Nucleus accumbens (tissue), 56 donors: Measurements from ENCODE around the gene LLPH.
"Not testable (repeated sequence)": the region's sequence is repeated elsewhere in the genome, so short reads cannot be mapped to it uniquely, and the experiment has no call there.

Experiments used
- DNase-seq, 56 donors: peaks; one replicate each; lab custom pipeline; 2025; lab: John Stamatoyannopoulos, UW

Gene LLPH

DNA sequence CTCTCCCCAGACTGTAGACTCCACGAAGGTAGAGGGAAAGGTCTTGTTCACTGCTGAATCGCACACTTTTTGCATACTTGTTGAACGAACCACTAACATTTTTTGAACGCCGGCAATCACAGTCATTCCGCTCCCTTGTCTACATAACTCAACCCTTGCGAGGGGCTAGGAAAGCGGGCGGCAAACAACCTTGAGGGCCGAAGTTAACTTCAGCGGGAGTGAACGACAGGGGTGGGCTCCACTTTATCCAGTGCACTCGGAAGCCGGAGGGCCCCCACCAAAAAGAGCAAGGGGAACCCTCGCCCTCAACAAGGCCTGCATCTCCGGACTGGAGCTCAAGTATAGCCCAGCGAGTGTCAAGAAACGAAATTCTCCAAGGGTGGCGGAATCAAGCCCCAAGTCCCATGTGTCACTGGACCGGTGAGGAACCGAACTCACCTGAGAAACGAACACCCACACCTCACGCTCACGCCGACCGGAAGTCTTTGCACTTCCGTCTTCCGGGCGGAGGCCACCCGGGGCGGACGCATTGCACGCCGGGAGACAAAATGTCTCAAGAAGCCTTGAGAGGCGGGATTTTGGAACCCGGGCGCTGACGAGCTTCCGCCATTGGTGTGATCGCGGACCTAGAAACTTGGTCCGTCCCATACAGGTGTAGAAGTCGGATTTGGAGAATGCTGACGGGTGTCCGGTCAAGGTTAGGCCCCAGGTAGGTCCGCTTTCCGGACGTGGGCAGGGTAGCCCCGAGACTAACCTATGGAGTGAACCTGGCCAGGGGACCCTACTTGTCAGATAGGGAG is at the start of gene LLPH:
Gene LLPH (minus strand): TSS at position 484 of the 800 bp plus-strand sequence. CDS start 1,644 bp downstream, outside the sequence.
- DNase-seq, result peak in 55 of 56 donors; percentile 28 to 94 (median 76)

DNA sequence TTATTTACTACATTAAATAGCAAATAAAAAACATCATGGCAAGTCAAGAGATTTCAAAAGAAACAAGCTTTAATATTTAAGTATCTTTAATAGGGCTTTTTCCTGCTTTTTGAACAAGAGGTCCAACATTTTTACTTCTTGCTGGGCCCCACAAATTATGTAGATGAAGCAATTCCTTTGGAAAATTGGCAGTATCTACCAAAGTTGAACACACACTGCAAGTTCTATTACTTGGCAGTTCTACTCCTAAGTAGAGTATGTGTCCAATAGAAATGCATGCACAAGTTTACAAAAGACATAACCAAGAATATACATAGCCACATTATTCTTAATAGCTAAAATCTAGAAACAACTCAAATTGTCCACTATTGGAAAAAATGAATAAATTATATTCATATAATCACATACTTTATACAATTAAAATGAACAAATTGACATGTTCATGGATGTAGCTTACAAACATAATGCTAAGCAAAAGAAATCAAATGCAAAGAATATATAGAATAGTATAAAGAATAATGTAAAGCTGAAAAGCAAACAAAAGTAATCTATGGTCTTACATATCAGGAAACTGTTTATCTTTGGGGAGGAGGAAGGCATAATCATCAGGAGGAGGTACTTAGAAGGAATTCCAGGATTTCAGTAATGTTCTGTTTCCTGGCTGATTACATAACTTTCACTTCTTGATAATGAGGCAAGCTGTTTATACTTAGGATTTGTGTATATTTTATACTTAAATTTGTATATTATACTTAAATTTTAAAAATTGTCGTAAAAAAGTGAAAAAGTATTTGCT is 45.8 kb upstream of the LLPH start:
- DNase-seq, result no peak

DNA sequence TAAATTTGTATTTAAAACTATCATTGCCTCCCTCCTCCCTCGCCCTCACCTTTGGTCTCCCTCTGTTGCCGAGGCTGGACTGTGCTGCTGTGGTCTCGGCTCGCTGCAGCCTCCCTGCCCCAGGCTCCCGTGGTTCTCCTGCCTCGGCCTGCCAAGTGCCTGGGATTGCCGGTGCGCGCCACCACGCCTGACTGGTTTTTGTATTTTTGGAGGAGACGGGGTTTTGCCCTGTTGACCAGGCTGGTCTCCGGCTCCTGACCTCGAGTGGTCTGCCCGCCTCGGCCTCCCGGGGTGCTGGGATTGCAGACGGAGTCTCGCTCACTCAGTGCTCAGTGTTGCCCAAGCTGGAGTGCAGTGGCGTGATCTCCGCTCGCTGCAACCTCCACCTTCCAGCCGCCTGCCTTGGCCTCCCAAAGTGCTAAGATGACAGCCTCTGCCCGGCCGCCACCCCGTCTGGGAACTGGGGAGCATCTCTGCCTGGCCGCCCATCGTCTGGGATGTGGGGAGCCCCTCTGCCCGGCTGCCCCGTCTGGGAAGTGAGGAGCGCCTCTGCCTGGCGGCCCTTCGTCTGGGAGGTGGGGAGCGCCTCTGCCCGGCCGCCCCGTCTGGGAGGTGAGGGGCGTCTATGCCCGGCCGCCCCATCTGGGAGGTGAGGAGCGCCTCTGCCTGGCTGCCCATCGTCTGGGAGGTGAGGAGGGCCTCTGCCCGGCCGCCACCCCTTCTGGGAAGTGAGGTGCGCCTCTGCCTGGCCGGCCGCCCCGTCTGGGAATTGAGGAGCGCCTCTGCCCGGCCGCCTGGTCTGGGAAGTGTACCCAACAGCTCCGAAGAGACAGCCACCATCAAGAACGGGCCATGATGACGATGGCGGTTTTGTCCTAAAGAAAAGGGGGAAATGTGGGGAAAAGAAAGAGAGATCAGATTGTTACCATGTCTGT is 44.1 kb upstream of the LLPH start:
- DNase-seq, result not testable (repeated sequence)

DNA sequence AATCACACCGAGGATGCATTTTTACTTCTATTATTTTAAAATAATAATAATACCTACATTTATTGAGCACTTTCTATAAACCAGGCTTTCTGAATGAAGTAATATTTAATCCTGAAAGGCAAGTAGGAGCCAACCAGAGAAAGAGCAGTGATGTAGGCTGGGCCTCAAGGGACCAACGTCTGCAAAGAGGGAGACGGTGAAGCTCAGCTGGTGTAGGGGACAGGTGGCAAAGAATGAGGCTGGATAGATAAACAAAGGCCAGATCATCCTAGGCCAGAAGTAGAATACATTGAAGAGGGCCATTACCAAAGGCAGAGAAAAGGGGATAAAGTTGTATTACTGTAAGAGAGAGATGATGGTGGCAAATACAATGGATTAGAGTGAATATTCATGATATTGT is 40.1 kb upstream of the LLPH start:
- no peak for DNase-seq

DNA sequence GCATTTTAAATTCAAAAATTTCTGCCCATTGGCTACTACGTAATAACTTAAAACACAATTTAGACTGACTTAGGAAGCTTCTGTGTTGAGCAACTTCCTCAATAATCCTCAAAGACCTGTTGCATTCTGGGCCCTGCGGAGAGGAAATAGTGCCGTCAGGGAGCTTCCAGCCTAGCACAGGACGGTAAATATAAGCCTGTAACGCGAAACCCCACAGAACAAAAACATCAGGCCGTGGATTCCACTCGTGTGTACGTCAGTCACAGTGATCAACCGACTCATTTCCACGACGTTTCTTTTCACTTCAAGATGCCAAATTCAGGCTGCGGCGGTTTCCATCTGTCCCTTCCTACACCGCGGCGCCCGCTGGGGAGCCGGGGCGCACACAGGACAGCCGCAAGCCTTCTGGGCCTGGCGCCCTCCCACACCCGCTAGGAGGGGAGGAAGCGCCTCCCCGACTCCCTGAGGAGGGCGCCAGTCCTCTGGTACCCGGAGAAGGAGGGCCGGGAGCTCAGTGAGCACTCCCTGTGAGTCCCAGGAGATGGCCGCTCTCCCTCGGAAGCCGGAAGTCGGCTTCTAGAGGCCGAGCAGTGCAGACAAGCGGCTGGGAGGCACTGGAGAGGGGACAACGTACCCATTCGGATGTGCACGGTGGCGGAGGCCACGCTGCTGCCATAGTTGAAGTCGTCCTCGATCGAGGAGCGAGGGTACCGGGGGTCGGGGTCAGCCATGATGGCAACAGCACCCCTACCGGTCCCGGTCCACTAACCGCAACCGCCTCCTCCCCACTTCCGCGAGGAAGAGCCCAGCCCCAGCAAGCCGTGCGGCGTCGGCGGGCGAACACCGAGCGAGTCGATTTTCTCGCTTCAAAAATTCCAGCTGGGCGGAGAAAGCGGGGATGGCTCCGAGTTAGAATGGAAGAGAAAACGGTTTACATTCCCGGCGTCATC is 38.9 kb upstream of the LLPH start, which contains the start of gene TMBIM4:
Gene TMBIM4 (minus strand): TSS at position 776 of the 950 bp plus-strand sequence. CDS start 45 bp downstream, at position 731.
- peak; percentile 46 to 96 (median 86) for DNase-seq

DNA sequence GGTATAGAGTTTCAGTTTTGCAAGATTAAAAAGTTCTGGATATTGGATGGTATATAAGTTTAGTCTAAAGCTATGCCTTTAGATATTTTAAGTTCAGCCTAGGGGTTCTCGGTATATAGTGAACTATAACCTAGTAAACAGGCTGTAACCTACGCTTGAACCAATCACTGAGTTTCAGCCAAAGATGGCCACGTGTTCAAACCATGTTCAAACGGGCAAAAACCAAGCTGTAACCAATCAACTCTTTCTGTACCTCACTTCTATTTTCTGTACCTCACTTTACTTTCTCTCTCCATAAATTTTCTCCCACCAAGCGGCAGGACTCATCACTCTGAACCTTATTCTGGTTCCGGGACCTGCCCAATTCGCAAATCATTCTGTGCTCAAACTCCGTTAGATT is 37.9 kb upstream of the LLPH start:
- no peak for DNase-seq

DNA sequence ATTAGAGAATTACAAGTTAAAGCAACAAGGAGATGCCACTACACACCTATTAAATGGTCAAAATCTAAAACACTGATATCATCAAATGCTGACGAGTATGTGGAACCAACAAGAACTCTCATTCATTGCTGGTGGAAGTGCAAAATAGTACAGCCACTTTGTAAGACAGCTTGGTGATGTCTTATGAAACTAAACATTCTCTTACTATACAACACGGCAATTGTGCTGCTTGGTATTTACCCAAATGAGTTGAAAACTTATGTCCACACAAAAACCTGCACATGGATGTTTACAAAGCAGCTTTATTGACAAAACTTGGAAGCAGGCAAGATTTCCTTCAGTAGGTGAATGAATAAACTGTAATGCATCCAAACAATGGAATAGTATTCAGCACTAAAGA is 36.0 kb upstream of the LLPH start:
- DNase-seq, result no peak

DNA sequence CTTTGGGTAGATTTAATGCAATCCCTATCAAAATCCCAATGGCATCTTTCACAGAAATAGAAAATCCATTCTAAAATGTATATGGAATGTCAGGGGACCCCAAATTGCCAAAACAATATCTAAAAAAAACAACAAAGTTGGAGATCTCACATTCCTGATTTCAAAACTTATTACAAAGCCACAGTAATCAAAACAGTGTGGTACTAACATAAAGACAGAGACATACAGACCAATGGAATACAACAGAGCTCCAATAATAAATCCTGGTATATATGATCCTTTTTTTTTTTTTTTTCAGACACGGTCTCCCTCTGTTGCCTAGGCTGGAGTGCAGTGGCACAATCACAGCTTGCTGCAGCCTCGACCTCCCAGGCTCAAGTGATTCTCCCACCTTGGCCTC is 34.6 kb upstream of the LLPH start:
- DNase-seq, result no peak

DNA sequence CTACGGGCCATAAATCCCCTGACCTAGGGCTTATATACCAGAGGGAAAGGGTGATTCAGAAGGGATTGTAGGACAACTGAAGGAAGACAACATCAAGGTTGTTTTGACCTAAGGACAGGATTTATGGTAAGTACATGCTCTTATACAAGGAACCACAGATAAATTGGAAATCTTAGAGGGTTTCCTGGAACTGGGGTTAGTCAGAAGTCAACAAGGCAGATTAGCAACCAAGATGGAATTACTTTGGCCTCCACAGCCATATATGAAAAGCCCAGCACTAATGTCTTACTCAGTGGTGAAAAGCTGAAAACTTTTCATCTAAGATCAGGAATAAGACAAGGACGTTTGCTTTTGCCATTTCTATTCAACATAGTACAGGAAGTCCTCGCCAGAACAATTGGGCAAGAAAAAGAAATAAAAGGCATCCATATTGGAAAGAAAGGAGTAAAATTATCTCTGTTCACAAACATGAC is 33.8 kb upstream of the LLPH start:
- DNase-seq, result no peak

DNA sequence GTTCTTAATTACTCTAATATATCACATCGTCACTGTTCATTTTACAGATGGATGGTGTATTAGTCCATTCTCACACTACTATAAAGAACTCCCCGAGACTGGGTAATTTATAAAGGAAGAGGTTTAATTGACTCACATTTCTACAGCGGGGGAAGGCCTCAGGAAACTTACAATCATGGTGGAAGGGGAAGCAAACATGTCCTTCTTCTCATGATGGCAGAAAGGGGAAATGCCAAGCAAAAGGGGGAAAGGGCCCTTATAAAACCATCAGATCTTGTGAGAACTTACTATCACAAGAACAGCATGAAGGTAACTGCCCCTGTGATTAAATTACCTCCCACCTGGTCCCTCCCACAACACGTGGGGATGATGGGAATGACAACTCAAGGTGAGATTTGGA is 32.7 kb upstream of the LLPH start:
- DNase-seq, result no peak

DNA sequence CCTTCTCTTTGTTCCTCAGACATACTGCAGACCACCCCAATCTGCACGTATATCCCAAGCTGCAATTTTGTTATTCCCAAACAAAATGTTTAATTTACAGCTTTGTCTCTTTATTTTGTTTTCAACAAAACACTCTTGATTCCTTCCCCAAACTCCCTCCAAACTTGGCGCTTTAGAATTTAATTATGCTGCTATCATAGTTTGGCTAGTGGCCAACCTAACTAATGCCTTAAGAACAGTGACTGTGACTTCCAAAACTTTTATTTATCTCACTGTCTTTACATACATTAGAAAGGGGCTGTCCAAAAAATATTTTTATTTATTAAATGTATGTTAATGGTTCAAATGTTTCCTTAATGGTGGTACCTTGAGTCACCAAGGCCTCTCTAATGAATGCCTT is 32.2 kb upstream of the LLPH start:
- DNase-seq, result no peak

DNA sequence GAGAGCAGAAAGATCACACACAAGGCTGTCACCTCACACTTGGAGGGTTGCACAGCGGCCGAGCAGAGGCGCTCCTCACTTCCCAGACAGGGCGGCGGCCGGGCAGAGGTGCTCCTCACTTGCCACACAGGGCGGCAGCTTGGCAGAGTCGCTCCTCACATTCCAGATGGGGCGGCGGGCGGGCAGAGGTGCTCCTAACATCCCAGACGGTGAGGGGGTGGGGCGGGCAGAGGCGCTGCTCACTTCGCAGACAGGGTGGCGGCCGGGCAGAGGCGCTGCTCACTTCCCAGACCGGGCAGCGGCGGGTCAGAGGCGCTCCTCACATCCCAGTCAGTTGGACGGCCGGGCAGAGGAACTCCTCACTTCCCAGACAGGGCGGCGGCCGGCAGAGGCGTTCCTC is 30.2 kb upstream of the LLPH start:
- no peak for DNase-seq

DNA sequence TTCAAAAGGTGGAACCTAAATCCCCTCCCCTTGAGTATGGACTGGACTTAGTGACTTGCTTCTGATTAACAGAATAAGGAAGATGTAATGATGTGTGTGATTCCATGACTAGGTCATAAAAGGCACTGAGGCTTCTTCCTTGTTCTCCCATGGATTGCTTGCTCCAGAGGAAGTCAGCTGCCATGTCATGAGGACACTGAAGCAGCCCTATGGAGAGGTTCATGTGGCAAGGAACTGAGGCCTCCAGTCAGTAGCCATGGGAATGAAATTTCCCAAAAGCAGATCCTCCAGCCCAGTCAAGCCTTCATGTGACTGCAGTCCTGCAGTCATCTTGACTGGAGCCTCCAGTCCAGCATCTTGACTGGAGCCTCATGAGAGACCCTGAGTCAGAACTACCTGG is 28.6 kb upstream of the LLPH start:
- DNase-seq, result no peak

DNA sequence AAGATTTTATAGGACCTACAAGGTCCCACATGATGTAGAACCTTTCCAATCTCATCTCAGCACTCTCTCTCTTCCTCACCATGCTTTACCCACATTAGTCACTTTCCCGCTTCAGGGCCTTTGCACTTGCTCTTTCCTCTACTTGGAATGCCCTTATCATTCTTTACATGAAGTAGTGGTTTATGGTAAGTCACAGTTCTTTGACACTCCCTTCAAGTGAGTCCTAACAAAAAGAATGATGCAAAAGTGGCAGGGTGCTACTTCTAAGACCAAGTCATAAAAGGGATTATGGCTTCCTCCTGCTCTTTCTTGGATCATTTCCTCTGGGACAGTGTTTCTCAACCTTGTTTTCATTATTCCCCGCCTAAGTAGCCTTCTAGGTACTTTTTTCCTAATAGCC is 26.1 kb upstream of the LLPH start:
- no peak for DNase-seq

DNA sequence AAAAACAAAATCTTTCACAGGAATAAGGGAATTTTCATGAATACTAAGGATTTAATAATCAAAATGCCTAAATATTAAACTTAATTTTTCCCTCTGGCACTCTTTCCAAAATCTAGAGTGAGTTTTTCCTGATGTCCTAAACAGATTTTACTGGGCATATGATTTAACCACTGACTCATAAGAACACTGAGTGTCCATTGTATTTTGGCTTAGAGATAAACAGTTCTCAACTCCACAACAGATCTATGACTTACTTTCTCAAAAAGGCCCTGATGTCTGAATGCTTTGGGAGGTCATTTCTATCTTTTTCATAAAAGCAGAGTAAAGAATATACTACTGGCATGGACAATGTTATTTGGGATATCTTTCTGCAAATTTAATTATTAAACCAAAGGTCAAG is 24.2 kb upstream of the LLPH start:
- no peak for DNase-seq

DNA sequence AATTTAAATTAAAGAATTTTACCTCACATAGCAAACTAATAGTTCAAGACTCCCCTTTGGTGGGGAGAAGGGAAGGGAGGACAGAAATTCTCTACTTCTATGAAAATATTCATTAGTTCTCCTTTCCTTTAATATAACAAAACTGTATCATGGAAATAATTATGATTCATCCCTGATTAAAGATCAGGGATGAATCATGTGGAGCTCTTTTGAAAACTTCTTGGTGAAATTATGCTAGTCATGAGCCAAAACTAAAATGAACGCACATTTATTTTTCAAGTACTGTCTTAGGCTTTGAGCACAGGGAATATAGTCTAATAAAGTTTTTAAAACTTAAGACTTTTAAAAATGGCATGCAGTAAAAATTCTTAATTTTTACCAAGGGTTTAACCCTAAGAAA is 22.2 kb upstream of the LLPH start:
- DNase-seq, result no peak

DNA sequence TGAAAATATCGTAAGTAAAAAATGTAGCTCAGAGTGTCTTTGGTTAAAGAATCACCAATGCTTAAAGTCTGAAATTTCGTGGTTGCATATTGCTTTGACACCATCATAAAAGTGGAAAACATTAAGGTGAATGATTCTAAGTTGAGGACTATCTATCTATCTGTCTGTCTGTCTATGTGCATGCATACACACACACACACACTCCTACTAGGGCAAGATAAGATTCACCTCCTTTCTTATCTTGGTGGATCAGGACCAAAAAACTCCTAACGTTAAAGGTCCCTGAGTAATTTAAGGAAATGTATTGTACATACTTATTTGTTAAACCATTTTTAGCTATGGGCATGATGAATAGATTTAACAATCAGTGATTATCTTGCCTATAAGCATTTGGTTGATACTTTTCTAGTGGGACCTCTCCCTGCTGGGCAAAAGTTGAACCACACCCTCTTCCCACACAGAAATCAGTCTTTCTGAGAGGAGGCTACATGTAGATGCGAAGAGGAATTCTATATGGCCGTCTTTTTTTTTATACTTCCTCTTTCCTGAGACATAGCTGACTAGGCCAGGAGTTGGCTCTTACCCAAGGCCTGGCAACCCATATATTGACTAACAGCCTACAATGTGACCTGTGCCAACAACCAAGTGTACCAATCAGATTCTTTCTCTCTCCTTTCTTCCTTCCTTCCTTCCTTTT is 19.3 kb upstream of the LLPH start:
- DNase-seq, result no peak
